H1 (cell line): ENCODE data around the gene CALM1. TPM values are rescaled to one million over a fixed set of nuclear protein-coding genes. Genes with fewer than 3 reads are reported as not detected.

Source experiments
- POU5F1 ChIP-seq: IDR thresholded peaks from 2 replicates; pipeline ENCODE4 v1.6.1; 2011; ENCODE audit warnings: low read depth, mild to moderate bottlenecking, low read length, moderate library complexity
- polyA plus RNA-seq, 7 experiments: library from polyadenylated mRNA; depleted of rRNA in 3 of 7; stranded (reverse) in 5 of 7; unstranded in 2 of 7; fragments of >200 nt in 5 of 7; fragments of 200-250 nt in 2 of 7; gene quantifications; 1 replicate in 5 of 7; 2 replicates in 1 of 7; 4 replicates in 1 of 7; pipeline versions ENCODE4 v1.2.1 to v1.2.3, GENCODE V29; 2011 to 2013; ENCODE audit warnings: missing spikeins in 2 of 7, mixed read lengths in 2 of 7
- total RNA-seq: library from RNA; stranded (reverse); fragmentation: NEBNext Ultra II Directional; extraction: Animal tissue kit (Norgen Biotek cat#: 25700); gene quantifications from 2 replicates; pipeline ENCODE4 v1.2.1, GENCODE V29; 2021

CALM1 gene
- total and polyA plus RNA-seq, 2 of the 8 experiments (the other 6 are each of a cell fraction or from before 2014, with no cell fraction given), result 285 to 422 TPM

DNA sequence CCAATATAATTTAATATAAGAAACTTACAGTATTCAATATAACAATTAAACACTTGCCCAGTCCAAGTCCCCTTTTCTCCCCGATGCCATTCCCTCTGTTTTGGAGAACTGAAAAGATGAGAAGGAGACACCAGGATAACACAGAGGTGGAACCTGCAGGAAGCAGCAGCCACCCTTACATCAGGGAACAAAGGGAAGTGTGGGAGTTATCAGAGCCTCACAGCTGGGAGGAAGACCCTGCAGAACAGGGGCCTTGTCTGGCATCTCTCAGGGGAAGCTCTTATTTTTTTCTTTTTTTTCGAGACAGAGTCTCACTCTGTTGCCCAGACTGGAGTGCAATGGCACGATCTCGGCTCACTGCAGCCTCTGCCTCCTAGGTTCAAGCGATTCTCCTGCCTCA lies 52.6 kb downstream of the CALM1 start (continued):
- TF ChIP-seq POU5F1, result no peak
